SK-N-SH (cell line): Measurements from ENCODE around the gene SPAG6. TPM values are rescaled to one million over a fixed set of nuclear protein-coding genes. Genes with fewer than 3 reads are reported as not detected.
A peak's percentile ranks its signal among the peaks of the same experiment; 100 is the strongest.

Source experiments
- CTCF ChIA-PET: fragments of 300-600, 350-600 bp; formaldehyde crosslinking; extraction: SDS; loops from one replicate; lab custom pipeline; 2021; lab: Yijun Ruan, JAX
- POLR2A ChIA-PET: fragments of 350-600 bp; sonication (Branson Sonifier 250); formaldehyde crosslinking; extraction: SDS; loops from one replicate; lab custom pipeline; 2020; ENCODE audit warnings: antibody characterized with exemption, inconsistent platforms; lab: Yijun Ruan, JAX
- DNase-seq: peaks from one replicate; pipeline ENCODE4 v3.0.0; 2012
- H2AFZ ChIP-seq: fragments of 200-600 bp; sonication (generic); 2 replicates; pipeline ENCODE4 v1.8.1; 2016; ENCODE audit warnings: antibody characterized with exemption, mild to moderate bottlenecking, low read depth
- H3F3A ChIP-seq: fragments of 200-600 bp; sonication (generic); replicated peaks from 2 replicates; pipeline ENCODE3; 2016; ENCODE audit warnings: antibody characterized with exemption, mild to moderate bottlenecking; ENCODE audit not compliant: insufficient read depth
- H3K27ac ChIP-seq, 2 experiments: fragments of 200-500 bp in 1 of 2; fragments of 200-600 bp in 1 of 2; sonication (Bioruptor generic) in 1 of 2; sonication (generic), shearing (Covaris generic) in 1 of 2; 2 replicates each; pipeline versions ENCODE4 v1.5.1 to v1.6.1; 2014 to 2016; ENCODE audit warnings: low read depth in 2 of 2, inconsistent platforms in 1 of 2, low read length in 1 of 2, mild to moderate bottlenecking in 1 of 2, mixed read lengths in 1 of 2
- H3K27me3 ChIP-seq: fragments of 200-600 bp; sonication (generic), shearing (Covaris generic); 2 replicates; pipeline ENCODE4 v1.6.1; 2016; ENCODE audit warnings: mixed run types; ENCODE audit not compliant: insufficient read depth
- H3K36me3 ChIP-seq, 2 experiments: fragments of 200-500 bp in 1 of 2; fragments of 200-600 bp in 1 of 2; sonication (Bioruptor generic) in 1 of 2; sonication (generic) in 1 of 2; replicated peaks in 1 of 2; 2 replicates each; pipeline versions ENCODE3 to v1.5.1; 2014 to 2016; ENCODE audit warnings: low read length in 1 of 2, mild to moderate bottlenecking in 1 of 2; ENCODE audit not compliant: insufficient read depth in 2 of 2, control insufficient read depth in 1 of 2
- H3K4me1 ChIP-seq, 2 experiments: fragments of 200-500 bp in 1 of 2; fragments of 200-600 bp in 1 of 2; sonication (Bioruptor generic) in 1 of 2; sonication (generic), shearing (Covaris generic) in 1 of 2; 2 replicates each; pipeline versions ENCODE4 v1.5.1 to v1.6.1; 2014 to 2016; ENCODE audit warnings: low read depth in 1 of 2, low read length in 1 of 2, mixed run types in 1 of 2; ENCODE audit not compliant: insufficient read depth in 2 of 2, control insufficient read depth in 1 of 2
- H3K4me2 ChIP-seq: fragments of 200-600 bp; sonication (generic), shearing (Covaris generic); 2 replicates; pipeline ENCODE4 v1.6.1; 2017; ENCODE audit warnings: mixed run types
- H3K4me3 ChIP-seq, 2 experiments: fragments of 200-500 bp in 1 of 2; fragments of 200-600 bp in 1 of 2; sonication (Bioruptor generic) in 1 of 2; sonication (generic), shearing (Covaris generic) in 1 of 2; 2 replicates each; pipeline versions ENCODE4 v1.5.1 to v1.8.1; 2014 to 2016; ENCODE audit warnings: low read depth in 2 of 2, inconsistent platforms in 1 of 2, low read length in 1 of 2, mild to moderate bottlenecking in 1 of 2, mixed read lengths in 1 of 2, moderate library complexity in 1 of 2
- H3K79me2 ChIP-seq: fragments of 200-600 bp; sonication (generic); 2 replicates; pipeline ENCODE4 v1.8.1; 2017; ENCODE audit warnings: mild to moderate bottlenecking; ENCODE audit not compliant: insufficient read depth
- H3K9ac ChIP-seq: fragments of 200-600 bp; sonication (generic); 2 replicates; pipeline ENCODE4 v1.6.1; 2017; ENCODE audit warnings: mixed run types
- H3K9me2 ChIP-seq: fragments of 200-600 bp; sonication (generic); 2 replicates; pipeline ENCODE4 v1.6.1; 2017; ENCODE audit warnings: mixed run types
- H3K9me3 ChIP-seq: fragments of 200-600 bp; sonication (generic); 2 replicates; pipeline ENCODE4 v1.6.1; 2017; ENCODE audit warnings: mixed run types, mild to moderate bottlenecking, moderate library complexity
- H4K20me1 ChIP-seq: fragments of 200-600 bp; sonication (generic); 2 replicates; pipeline ENCODE4 v1.6.1; 2017; ENCODE audit warnings: mild to moderate bottlenecking, mixed run types; ENCODE audit not compliant: insufficient read depth
- EP300 ChIP-seq, 2 experiments: IDR thresholded peaks; 2 replicates each; pipeline versions ENCODE4 v1.4.0 to v1.6.1; 2012; ENCODE audit warnings: borderline replicate concordance in 1 of 2, low read depth in 1 of 2, low read length in 1 of 2
- FOXM1 ChIP-seq: IDR thresholded peaks from 2 replicates; pipeline ENCODE4 v1.4.0; 2012; ENCODE audit warnings: low read depth, mild to moderate bottlenecking
- GABPA ChIP-seq: IDR thresholded peaks from 2 replicates; pipeline ENCODE4 v1.4.0; 2012; ENCODE audit warnings: low read depth, mild to moderate bottlenecking
- GATA2 ChIP-seq: sonication (generic); formaldehyde crosslinking; IDR thresholded peaks from 2 replicates; pipeline ENCODE4 v1.5.0; 2020; ENCODE audit warnings: mild to moderate bottlenecking, missing genetic modification reagents
- MEF2A ChIP-seq: IDR thresholded peaks from 2 replicates; pipeline ENCODE4 v1.4.0; 2012; ENCODE audit warnings: low read depth, borderline replicate concordance
- RAD21 ChIP-seq: IDR thresholded peaks from 2 replicates; pipeline ENCODE4 v1.6.1; 2012; ENCODE audit warnings: mild to moderate bottlenecking, low read length
- RCOR1 ChIP-seq: fragments of 150-350 bp; IDR thresholded peaks from 2 replicates; pipeline ENCODE4 v1.6.1; 2017; ENCODE audit warnings: antibody characterized with exemption, low read length
- WGBS: methylation state at CpG from one replicate; pipeline ENCODE4 v1.1.6; 2017; ENCODE audit warnings: low lambda C conversion rate; 5-methylcytosine and 5-hydroxymethylcytosine counted together
- polyA plus RNA-seq, 3 experiments: library from polyadenylated mRNA; depleted of rRNA; stranded (reverse); fragments of >200 nt; gene quantifications; 2 replicates each; pipeline ENCODE4 v1.2.3, GENCODE V29; 2012
- TF ChIP-seq, protein P1 (sequence below): IDR thresholded peaks from 2 replicates; pipeline ENCODE4 v1.4.0; 2012; ENCODE audit warnings: low read depth, borderline replicate concordance
- TF ChIP-seq, protein P2 (sequence below): fragments of 150-350 bp; IDR thresholded peaks from 2 replicates; pipeline ENCODE4 v1.6.1; 2016; ENCODE audit warnings: mild to moderate bottlenecking, low read depth, low read length
- TF ChIP-seq, protein P3 (sequence below): IDR thresholded peaks from 2 replicates; pipeline ENCODE4 v1.6.1; 2012; ENCODE audit warnings: mild to moderate bottlenecking, low read depth, low read length, moderate library complexity
- TF ChIP-seq, protein P4 (sequence below): fragments of 150-350 bp; IDR thresholded peaks from 2 replicates; pipeline ENCODE4 v1.6.1; 2017; ENCODE audit warnings: antibody characterized with exemption, low read length, low read depth, borderline replicate concordance
- TF ChIP-seq, protein P5 (sequence below): IDR thresholded peaks from 2 replicates; pipeline ENCODE4 v1.4.0; 2012; ENCODE audit warnings: low read depth

SPAG6 gene
- polyA plus RNA-seq, 1 of the 3 experiments (the other 2 are of a cell fraction), result 0.77 TPM

DNA sequence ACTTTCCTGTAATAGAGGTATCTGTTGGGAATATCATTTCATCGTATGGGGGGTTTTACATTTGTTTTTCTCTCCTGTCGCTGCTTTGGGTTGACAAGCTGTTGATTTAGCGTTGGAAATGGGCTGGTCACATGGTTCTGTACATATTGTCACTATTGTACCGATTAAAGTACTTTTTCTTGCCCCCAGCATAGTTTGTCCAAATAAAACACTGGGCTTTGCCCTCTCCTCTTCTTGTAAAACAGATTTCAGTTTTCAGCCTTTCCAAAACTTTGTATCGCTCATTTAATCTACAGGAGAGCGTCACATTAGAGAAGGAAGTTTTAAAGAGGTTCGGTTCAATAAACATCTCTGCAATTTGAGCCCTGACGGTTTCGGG is 20.4 kb upstream of the SPAG6 start:
- Histone ChIP-seq H3K79me2 (peaks cover 27% of the 10 kb centered on the region), H3K36me3 (peaks cover 28 to 33% of the 10 kb centered on the region in 2 experiments), H3K27me3 (peaks cover 11% of the 10 kb centered on the region), H3K9ac (peak overlapping the region; percentile 23; the same call in 1 of the 2 replicates), H3F3A (peaks cover 8% of the 10 kb centered on the region), H3K4me2 (peak overlapping the region; percentile 80)
- DNase-seq, result no peak
- TF ChIP-seq, protein P1, sequence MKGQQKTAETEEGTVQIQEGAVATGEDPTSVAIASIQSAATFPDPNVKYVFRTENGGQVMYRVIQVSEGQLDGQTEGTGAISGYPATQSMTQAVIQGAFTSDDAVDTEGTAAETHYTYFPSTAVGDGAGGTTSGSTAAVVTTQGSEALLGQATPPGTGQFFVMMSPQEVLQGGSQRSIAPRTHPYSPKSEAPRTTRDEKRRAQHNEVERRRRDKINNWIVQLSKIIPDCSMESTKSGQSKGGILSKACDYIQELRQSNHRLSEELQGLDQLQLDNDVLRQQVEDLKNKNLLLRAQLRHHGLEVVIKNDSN, result no peak
- TF ChIP-seq FOXM1 (no peak), RCOR1 (no peak), MEF2A (no peak), EP300 (IDR thresholded peaks at IDR 0.05; ENCODE audit: borderline replicate concordance in 1 of 2, low read depth in 1 of 2, low read length in 1 of 2) (no peak), GABPA (no peak), GATA2 (CRISPR knock-in tag) (no peak), RAD21 (no peak)
- TF ChIP-seq, protein P2, sequence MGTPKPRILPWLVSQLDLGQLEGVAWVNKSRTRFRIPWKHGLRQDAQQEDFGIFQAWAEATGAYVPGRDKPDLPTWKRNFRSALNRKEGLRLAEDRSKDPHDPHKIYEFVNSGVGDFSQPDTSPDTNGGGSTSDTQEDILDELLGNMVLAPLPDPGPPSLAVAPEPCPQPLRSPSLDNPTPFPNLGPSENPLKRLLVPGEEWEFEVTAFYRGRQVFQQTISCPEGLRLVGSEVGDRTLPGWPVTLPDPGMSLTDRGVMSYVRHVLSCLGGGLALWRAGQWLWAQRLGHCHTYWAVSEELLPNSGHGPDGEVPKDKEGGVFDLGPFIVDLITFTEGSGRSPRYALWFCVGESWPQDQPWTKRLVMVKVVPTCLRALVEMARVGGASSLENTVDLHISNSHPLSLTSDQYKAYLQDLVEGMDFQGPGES, result no peak
- TF ChIP-seq, protein P3, sequence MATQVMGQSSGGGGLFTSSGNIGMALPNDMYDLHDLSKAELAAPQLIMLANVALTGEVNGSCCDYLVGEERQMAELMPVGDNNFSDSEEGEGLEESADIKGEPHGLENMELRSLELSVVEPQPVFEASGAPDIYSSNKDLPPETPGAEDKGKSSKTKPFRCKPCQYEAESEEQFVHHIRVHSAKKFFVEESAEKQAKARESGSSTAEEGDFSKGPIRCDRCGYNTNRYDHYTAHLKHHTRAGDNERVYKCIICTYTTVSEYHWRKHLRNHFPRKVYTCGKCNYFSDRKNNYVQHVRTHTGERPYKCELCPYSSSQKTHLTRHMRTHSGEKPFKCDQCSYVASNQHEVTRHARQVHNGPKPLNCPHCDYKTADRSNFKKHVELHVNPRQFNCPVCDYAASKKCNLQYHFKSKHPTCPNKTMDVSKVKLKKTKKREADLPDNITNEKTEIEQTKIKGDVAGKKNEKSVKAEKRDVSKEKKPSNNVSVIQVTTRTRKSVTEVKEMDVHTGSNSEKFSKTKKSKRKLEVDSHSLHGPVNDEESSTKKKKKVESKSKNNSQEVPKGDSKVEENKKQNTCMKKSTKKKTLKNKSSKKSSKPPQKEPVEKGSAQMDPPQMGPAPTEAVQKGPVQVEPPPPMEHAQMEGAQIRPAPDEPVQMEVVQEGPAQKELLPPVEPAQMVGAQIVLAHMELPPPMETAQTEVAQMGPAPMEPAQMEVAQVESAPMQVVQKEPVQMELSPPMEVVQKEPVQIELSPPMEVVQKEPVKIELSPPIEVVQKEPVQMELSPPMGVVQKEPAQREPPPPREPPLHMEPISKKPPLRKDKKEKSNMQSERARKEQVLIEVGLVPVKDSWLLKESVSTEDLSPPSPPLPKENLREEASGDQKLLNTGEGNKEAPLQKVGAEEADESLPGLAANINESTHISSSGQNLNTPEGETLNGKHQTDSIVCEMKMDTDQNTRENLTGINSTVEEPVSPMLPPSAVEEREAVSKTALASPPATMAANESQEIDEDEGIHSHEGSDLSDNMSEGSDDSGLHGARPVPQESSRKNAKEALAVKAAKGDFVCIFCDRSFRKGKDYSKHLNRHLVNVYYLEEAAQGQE, result no peak
- TF ChIP-seq, protein P4, sequence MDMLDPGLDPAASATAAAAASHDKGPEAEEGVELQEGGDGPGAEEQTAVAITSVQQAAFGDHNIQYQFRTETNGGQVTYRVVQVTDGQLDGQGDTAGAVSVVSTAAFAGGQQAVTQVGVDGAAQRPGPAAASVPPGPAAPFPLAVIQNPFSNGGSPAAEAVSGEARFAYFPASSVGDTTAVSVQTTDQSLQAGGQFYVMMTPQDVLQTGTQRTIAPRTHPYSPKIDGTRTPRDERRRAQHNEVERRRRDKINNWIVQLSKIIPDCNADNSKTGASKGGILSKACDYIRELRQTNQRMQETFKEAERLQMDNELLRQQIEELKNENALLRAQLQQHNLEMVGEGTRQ, result no peak
- TF ChIP-seq, protein P5, sequence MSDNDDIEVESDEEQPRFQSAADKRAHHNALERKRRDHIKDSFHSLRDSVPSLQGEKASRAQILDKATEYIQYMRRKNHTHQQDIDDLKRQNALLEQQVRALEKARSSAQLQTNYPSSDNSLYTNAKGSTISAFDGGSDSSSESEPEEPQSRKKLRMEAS, result no peak
- TF ChIP-seq, all 33 proteins: peak for 0
- Histone ChIP-seq H3K4me1 (peaks cover 0 to 12% of the 10 kb centered on the region in 2 experiments; a peak in 2 of 4 replicates), H3K4me3 (peak overlapping the region; percentile 64 to 67), H4K20me1 (peaks cover 23% of the 10 kb centered on the region), H2AFZ (0 out of 2 replicates have a peak overlapping the region, but pooled peaks have one; percentile 3), H3K27ac (no peak overlapping the region), H3K9me2 (no peaks in the 10 kb centered on the region), H3K9me3 (no peaks in the 10 kb centered on the region)
- POLR2A ChIA-PET, result interaction anchor here (0.9 to 1.4 kb wide), 2 partner anchors 9 to 230 kb away, joined by 3 to 5 read pairs; partner anchors contain the start of gene COMMD3
- WGBS, result 15% methylated on average over 9 of the region's 9 CpGs
- CTCF ChIA-PET, result interaction anchor here (0.9 to 1.0 kb wide), 2 partner anchors 15 to 663 kb away, joined by 3 read pairs; no protein-coding TSS in a partner anchor
